ENCODE measurements around the gene SAT1. TPM values are rescaled to one million over a fixed set of nuclear protein-coding genes. Genes with fewer than 3 reads are reported as not detected.

The SAT1 gene
- total RNA-seq: 319 TPM

DNA sequence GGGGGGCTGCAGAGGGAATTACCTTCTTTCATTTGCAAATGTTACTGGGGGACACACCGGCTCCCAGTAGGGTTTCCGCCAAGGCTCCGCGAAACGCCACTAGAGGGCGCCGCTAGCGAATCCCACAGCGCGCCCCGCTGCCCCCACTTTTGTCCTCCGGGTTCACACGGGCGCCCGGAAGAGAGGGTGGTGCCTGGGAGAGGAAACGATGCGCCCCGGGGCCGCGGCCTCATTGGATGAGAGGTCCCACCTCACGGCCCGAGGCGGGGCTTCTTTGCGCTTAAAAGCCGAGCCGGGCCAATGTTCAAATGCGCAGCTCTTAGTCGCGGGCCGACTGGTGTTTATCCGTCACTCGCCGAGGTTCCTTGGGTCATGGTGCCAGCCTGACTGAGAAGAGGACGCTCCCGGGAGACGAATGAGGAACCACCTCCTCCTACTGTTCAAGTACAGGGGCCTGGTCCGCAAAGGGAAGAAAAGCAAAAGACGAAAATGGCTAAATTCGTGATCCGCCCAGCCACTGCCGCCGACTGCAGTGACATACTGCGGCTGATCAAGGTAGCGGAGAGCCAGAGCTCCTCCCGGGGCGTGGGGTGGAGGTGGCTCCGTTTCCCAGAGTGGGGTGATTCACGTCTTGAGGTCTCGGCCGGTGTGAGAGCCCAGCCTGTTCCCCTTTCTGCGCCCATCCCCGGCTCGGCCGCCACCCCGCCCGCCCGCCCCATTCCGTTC, at the start of gene SAT1:
Gene SAT1, plus strand, starts transcription at position 311 of the 726 bp plus-strand sequence. Its CDS starts 179 bp downstream, at position 490.

DNA sequence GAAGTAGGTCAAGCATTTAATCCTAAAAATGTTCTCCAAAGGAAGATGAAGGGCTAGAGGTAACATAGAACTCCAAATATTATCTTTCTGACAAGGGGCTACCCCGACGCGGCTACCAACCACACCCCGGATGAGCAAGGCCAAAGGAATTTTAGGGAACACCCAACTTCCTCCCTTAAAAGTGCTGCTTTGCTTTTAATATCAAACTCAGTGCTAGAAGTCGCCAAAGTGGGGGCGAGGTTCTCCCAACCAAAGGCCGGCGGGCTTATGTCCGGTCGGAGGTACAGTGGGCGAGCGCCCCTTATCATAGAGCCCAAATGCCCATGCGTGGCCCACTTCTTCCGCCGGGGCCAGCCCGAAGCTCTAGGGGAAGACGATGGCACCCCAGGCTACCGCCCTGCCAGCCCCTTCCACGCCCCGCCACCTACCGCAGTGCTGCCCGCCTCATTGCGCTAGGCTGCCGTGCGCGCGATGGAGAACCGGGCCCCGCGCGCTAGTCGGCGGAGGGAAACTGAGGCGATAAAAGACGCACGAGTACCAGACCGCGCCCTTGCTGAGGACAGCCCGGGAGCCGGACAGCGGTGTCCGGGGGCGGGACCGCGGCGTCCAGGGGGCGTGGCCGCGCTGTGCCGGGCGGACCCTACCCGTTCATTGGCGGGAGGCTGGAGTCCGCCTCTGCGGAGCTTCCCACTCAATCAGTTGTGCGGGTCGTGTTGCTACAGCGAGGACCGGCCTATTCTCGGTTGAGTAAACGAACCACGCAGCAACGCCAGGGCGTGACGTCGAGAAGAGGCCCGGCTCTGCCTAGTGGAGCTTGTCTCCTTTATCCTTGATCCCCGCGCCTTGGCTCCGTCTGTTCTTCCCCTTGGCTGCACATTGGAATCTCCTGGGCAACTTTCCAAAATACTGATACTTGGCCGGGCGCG, 40.0 kb upstream of the SAT1 start, which contains the start of gene ACOT9:
Gene ACOT9, minus strand, starts transcription at position 580 of the 926 bp plus-strand sequence. Its CDS starts 132 bp downstream, at position 448.

Other genes with a start within 250 kb of the SAT1 start
- 90.5 TPM for gene PRDX4, start 115.7 kb upstream of the SAT1 start, total RNA-seq
- 36.3 TPM for gene ACOT9, start 39.9 kb upstream of the SAT1 start, total RNA-seq
- gene APOO, start 124.8 kb downstream of the SAT1 start, total RNA-seq: 16.9 TPM
- 0.22 TPM for gene CXorf58, start 124.8 kb downstream of the SAT1 start, total RNA-seq
- 33.3 TPM for gene KLHL15, start 244.0 kb downstream of the SAT1 start, total RNA-seq

Measured in camera-type eye (tissue), 1 donor.